Measurements from ENCODE around the gene ELL2.

DNA sequence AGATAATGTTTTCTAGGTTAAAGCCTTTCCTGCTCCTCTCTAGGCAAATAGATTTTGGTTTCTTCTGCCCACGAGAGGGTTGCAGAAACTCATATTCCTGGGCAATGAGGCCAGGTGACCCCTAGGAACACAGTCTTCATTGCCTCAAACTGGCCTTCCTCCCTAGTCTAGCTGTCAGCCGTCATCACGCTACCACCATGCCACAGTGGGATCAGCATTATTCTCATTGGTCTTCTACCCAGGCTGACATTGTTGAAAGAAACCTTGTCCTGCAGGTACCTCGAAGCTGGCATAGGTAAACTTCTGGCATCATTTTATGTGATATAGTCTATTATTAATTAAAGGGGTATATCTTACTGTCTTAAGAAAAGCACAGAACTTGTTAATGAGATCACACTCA, 51.1 kb downstream of the ELL2 start:
- TF ChIP-seq, protein P1, sequence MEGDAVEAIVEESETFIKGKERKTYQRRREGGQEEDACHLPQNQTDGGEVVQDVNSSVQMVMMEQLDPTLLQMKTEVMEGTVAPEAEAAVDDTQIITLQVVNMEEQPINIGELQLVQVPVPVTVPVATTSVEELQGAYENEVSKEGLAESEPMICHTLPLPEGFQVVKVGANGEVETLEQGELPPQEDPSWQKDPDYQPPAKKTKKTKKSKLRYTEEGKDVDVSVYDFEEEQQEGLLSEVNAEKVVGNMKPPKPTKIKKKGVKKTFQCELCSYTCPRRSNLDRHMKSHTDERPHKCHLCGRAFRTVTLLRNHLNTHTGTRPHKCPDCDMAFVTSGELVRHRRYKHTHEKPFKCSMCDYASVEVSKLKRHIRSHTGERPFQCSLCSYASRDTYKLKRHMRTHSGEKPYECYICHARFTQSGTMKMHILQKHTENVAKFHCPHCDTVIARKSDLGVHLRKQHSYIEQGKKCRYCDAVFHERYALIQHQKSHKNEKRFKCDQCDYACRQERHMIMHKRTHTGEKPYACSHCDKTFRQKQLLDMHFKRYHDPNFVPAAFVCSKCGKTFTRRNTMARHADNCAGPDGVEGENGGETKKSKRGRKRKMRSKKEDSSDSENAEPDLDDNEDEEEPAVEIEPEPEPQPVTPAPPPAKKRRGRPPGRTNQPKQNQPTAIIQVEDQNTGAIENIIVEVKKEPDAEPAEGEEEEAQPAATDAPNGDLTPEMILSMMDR (IDR thresholded peaks at IDR 0.05) = no peak
- no peak for TF ChIP-seq POLR2A (IDR thresholded peaks at IDR 0.05)
